ENCODE results near the gene RNF5. TPM values are rescaled to one million over a fixed set of nuclear protein-coding genes. Genes with fewer than 3 reads are reported as not detected.

Gene RNF5
- total and polyA plus RNA-seq, 10 of the 15 experiments (the other 5 are each of a cell fraction or from before 2014, with no cell fraction given): 31.4 to 114 (median 62.8) TPM

- SMC1A ChIA-PET (ENCODE audit: uncharacterized antibody, unreplicated experiment): interaction anchor here (0.6 kb wide), 1 partner anchor 14 kb away, joined by 3 read pairs; no protein-coding TSS in a partner anchor
- Histone ChIP-seq H4K20me1 (ENCODE audit: control insufficient read depth, insufficient read depth) (no peaks in the 10 kb centered on the region), H2AFZ (ENCODE audit: control insufficient read depth, low read depth, low read length) (no peak overlapping the region), H3K9ac (ENCODE audit: control insufficient read depth, insufficient read depth, low read length) (no peak overlapping the region), H3K4me2 (ENCODE audit: control insufficient read depth, insufficient read depth) (no peak overlapping the region), H3K27ac (ENCODE audit: control insufficient read depth, insufficient read depth) (no peak overlapping the region), H3K79me2 (ENCODE audit: control insufficient read depth, insufficient read depth, low read length) (no peaks in the 10 kb centered on the region), H3K36me3 (ENCODE audit: control insufficient read depth in 2 of 2, insufficient read depth in 2 of 2, low read length in 1 of 2) (no peaks in the 10 kb centered on the region), H3K27me3 (replicated peaks in 1 of 2; ENCODE audit: control insufficient read depth in 2 of 2, insufficient read depth in 2 of 2, low read length in 1 of 2) (peaks cover 1 to 4% of the 10 kb centered on the region in 2 experiments; a peak in 2 of 4 replicates), H3K4me1 (ENCODE audit: control insufficient read depth, insufficient read depth, low read length) (peaks cover 37% of the 10 kb centered on the region), H3K4me3 (no peak overlapping the region), H3K9me3 (replicated peaks; ENCODE audit: control insufficient read depth, insufficient read depth, low read length) (no peaks in the 10 kb centered on the region; the same call in 2 of the 3 replicates)
- in situ Hi-C loops (cut with MboI) (no loop called here), intact Hi-C loops (cut with micrococcal nuclease; ENCODE audit: unreplicated experiment) (no loop called here)
- no peak for ATAC-seq
- CTCF ChIA-PET: interaction anchor here (1.3 kb wide), 1 partner anchor 477 kb away, joined by 3 read pairs; no protein-coding TSS in a partner anchor
- POLR2A ChIA-PET: interaction anchor here (1.3 kb wide), 1 partner anchor 27 kb away, joined by 3 read pairs; no protein-coding TSS in a partner anchor
- RAD21 ChIA-PET (ENCODE audit: unreplicated experiment): interaction anchor here (0.6 kb wide), 1 partner anchor 387 kb away, joined by 3 read pairs; no protein-coding TSS in a partner anchor
- TF ChIP-seq RUNX3 (IDR thresholded peaks at IDR 0.05; ENCODE audit: low read length) (no peak), SPI1 (IDR thresholded peaks at IDR 0.05; ENCODE audit: borderline replicate concordance, insufficient read depth, low read depth, low read length) (peak; percentile 64), MTA2 (IDR thresholded peaks at IDR 0.05; ENCODE audit: low read depth) (no peak), IKZF1 (conservative IDR thresholded peaks at IDR 0.05) (0 out of 2 replicates have a peak, but pooled peaks have one; percentile 24)
- no peak for FAIRE-seq
- BruUV-seq (replicated peaks): no TSS peak
- 68% methylated on average over 8 of the region's 8 CpGs for WGBS (ENCODE audit: insufficient coverage, insufficient replicate concordance, low lambda C conversion rate, missing lambda C conversion rate)
- DNase-seq (ENCODE audit: low read depth, low spot score): no peak
Measured at GRCh38 chr6:32222333-32223230, 44.4 kb downstream of the RNF5 start.

Data from GM12878 (cell line).